HG03575 (cell line): Measurements from ENCODE around the gene FBXL4.

ENCODE experiments used
- ATAC-seq: cut with Tn5 transposase; IDR thresholded peaks from one replicate; pipeline ENCODE4 v1.9.1; 2021; ENCODE audit not compliant: unreplicated experiment, insufficient number of reproducible peaks, low FRiP score; ENCODE audit errors: extremely low read depth

FBXL4 gene

DNA sequence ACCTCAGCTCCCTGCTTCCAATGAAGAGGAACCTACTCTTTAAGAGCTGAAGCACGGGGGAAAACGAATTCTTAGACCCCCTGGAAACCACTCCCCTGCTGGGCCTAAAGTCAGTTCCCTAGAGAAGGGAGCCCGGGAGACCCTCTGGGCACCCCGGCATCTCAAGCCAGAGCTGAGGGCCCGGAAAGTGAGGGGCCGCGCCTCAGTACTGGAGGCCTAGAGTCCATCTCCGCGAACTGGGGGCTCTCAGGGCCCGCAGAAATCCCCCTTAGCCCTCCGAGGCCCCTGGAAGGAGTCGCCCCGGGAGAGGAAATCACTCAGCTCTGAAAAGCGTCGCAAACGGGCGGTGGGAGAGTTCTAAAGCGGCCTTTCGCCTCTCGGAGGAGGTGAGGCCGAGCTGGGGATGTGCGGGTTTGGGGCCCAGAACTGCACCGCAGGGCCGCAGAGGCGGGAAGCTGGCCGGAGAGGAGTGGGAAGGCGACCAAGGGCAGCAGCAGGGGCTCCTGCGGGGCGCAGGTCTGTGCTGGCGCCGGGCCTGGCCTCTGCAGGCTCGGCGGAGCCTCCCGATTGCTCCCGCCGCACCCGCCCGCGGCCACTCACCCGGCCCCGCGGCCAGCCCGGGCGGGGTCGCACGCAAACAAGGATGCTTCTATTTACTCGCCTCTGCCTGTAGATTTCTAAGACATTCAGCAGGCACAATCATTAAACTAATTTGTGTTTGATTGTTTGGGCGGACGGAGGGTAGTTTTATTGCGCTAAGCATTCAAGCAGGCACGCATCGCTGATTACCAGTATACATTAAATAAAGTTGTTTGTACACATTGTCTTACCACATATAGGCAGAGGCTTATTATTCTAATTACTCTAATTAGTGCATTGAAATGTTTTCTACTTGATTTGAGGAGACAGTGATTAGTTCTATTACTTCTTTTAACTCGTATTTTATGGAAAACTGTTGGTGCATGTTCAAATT lies 104.2 kb downstream of the FBXL4 start:
- no peak for ATAC-seq

DNA sequence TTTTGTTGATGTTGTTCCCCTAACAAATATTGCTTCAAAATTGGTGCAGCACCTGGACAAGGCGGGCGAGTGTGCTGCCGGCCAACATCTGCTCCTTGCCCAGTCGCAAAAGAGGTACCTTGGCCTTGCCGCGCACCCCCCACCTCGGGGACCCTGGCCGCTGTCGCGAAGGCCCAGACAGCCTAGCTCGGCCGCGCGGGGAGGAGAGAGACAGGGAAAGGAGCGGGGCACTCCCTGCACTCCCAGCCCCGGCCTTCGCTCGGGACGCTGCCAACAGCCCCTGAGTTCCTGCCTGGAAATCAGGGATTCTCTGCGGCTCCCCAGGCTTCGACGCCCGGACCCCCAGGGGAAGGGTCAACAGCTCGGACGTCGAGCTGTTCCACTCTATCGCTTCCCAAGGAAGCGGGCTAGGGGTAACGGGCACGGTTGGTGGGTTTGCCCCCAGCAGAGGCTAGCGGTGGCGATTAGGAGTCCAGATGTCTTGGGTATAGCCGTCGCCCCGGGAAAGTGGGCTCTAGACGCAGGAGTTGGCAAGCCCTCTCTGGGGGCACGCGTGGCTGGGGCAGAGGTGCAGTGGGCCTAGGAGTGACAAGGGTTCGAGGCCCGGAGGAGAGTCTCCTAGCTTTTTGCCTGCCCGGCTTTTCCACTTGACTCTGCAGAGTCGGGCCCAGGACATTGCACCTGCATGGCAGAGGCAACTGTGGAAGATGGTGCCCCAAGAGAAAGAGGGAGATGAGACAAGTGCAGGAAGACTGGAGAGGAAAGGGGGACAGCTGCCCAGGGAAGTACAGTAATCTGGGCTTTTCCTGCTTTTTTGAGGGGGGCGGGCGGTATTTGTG lies 105.2 kb downstream of the FBXL4 start:
- ATAC-seq = no peak

DNA sequence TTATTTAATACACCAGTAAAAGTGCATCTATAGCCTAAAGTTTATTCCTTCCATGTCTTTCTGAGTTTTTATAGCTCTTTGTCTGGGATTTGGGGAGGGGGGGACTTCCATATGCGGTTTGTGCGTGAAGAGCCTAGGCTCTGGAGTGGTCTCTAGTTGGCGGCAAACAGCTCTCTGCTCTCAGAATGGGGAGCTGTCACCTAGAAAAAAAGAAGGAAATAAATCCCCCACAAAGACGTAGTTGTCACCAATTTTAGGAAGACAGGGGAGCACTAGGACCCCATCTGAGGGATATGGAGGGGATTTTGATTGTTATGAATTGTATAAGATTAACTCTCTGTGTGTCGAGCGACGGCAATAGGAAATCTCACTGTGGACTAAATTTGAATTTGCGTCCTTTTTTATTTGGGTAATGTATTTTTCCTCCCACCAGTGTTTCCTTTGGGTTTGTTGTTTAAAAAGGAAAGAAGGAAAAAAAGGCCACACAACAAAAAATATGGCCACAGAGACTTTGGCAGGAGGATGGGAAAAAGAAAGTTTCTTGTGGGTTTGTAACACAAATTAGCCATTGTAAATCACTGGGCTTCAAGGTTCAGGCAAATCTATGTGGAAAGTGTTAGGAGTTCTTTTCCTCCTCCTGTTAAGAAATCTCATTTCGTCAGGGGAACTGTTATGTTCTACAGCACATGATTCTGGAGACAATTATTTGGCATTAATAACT lies 106.0 kb downstream of the FBXL4 start:
- no peak for ATAC-seq

DNA sequence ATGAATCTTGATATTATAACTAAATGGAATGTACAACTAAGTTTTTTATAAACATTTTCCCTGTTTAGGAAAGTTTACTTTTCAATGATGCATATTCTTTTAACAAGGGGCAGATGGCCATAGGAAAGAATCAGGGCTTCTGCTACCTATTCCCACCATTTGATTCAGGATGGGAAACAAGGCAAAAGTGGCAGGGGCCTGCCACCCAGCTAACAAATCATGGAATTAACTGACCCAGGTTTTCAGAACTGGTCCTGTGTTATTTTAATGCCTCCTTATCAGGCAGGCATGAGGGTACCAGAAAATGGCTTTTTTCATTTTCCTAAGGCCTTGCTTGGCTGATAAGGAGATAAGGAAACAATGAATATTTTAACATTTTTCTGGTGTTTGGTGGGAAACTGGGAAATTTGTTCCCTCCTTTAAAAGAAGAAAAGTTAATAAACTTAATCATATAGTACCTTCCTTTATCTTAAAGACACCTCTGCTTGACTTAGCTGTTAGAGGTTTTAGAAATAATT lies 106.7 kb downstream of the FBXL4 start:
- no peak for ATAC-seq

DNA sequence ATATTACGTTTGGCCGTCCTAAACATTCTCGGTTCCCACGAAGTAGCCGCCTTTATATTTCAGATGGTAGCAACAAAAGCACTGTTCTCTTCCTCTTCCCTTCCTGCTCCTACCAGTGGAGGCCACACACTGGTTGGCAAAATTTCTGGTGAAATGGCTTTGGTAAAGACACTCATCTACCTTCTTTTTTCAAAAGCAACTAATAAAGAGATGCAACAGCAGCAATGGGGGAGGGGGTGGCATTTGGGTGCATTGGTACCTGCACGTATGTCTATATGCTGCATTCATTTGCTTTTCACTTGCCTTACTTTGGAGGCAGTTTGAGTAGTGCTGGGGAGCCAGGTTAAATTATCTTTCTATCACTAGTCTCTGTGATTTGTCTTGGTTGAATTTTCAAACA lies 107.4 kb downstream of the FBXL4 start:
- no peak for ATAC-seq

DNA sequence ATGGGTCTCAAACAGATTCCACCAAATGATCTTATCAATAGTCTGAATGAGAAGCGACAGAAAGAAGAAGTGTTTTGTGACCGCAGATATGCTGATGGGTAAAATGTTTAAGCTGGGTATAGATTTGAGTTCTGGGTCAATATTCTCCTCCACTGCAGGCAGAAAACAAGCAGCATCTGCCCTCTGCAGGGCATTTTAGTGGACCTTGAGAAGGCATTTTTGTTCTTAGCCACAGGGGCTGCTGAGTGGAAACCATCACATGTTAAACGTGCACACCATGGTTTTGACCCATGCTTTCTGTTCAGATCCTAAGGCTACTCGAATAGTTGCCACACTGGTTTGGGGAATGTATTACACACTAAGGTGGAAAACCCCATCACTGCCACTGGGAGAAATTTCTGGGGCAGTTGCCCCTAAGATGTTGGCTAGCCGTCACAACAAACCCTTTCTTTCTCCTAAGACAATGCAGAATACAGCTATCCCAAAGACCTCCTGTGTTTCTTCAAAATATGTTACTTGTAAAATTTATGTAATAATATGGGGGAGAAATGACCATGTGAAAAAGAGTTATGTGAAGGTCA lies 107.9 kb downstream of the FBXL4 start:
- ATAC-seq = no peak

DNA sequence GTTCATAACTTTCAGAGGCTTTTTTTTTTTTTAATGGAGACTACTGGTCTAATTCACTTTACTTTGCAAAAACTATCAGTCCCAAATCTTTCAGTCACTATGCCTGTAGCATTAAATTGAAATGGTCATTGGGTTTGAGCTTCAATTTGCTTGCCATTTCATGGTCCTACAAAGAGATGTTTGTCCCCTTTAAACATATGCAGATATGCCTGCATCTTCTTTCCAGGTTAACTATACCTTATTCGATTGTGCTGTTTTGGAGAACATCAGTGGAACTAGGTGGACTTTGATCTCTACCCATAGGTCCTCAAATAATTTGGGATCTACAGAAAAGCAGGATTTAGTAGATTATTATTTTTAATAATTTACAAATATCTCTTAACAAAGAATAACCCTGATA lies 108.8 kb downstream of the FBXL4 start:
- ATAC-seq = no peak

DNA sequence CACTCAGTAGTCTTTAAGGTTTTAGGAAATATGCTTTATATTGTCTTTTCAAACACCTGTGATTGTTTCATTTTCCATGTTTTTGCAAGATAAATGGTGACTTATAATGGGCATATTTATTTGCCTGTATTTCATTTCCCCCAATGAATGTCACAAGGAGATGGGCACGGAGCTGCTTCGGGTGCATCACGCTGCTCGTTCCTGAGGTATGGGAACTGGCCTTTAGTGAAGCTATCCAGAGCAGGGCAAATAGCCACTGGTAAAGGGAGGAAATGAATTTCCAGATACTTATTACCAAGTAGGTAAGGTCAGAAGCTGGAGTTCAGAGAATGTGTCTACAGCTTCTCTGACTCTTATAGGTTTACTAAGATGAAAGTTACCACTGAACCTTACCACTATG lies 109.7 kb downstream of the FBXL4 start:
- ATAC-seq = no peak

DNA sequence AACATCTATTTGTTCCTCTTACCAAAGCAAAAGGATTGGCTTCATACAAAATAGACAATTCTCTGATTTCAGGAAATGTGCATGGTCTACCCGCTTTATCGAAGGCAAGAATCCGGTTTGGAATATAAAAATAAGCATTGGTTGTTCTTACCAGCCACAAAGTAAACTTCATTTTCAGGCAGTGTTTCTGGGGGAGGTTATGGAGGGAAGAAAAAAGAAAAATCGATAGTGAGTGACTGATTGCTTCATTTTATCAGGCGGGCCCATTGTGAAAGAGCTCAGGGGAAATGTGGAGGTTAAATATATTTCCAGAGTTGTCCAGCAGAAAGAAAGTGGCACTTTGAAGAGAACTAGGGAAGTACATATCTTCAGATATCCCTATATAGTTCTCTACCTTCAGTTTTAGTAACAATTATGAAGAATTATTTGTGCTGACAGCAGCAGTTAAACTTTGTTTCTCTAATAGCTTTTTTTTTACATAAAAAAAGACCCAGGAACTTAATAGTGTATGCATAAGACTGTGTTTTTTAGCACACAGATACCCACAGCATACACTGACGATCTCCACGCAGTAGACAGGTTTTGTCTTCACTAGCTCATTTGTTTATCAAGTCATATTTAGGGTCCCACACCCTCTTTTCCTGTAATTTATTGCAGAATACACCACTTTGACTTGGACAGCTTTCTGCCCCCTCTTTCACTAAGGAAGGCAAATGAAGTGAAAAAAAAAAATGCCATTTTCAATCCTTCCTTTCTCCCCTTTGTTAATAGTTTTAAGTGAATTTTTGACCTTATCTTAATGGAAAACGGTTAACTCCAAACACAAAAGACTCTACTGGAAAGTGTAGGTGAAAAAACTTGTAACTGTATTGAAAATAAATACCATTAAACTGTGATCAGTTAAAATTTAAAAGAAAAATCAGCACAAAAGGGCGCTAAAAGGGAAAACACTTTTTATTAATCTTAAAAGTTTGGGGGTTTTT lies 110.5 kb downstream of the FBXL4 start:
- ATAC-seq = no peak

DNA sequence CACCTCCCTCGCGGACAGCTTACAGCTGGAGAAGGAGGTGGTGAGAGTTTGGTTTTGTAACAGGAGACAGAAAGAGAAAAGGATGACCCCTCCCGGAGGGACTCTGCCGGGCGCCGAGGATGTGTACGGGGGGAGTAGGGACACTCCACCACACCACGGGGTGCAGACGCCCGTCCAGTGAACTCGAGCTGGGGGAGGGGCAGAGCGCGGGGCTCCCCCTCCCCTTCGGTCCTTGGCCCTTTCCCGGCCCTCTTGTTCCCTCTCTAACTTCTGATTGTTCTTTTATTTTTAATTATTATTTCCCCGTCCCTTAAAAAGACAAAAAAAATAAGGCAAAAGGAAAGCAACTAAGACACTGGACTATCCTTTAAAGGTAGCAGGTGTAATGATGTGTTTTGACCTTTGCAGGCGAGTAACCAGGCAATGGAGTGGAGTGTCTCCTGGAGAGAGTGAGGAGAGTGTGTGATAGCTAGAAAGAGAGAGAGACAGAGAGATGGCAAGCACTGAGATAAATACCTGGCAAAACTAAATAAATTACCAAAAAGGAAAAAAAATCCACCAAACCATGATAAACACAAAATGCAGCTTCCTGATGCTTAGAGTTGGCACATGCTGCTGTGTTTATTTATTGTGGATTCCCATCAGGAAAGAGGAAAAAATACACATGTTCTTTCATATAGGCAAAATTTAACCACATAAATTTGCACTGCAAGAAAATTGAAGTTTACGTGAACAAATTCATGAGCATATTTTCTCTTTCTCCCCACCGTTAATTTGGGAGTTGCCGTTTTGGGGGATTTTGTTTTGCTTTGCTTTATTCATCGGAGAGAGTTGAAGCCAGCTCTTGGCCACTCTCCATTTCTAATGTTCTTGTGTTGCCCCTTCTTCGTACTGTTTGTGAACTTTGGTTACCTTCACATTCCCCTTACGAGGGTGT lies 111.5 kb downstream of the FBXL4 start:
- no peak for ATAC-seq

DNA sequence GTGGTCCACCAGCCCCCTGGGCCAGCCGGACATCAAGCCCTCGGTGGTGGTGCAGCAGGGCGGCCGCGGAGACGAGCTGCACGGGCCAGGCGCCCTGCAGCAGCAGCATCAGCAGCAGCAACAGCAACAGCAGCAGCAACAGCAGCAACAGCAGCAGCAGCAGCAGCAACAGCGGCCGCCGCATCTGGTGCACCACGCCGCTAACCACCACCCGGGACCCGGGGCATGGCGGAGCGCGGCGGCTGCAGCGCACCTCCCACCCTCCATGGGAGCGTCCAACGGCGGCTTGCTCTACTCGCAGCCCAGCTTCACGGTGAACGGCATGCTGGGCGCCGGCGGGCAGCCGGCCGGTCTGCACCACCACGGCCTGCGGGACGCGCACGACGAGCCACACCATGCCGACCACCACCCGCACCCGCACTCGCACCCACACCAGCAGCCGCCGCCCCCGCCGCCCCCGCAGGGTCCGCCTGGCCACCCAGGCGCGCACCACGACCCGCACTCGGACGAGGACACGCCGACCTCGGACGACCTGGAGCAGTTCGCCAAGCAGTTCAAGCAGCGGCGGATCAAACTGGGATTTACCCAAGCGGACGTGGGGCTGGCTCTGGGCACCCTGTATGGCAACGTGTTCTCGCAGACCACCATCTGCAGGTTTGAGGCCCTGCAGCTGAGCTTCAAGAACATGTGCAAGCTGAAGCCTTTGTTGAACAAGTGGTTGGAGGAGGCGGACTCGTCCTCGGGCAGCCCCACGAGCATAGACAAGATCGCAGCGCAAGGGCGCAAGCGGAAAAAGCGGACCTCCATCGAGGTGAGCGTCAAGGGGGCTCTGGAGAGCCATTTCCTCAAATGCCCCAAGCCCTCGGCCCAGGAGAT lies 112.4 kb downstream of the FBXL4 start:
- no peak for ATAC-seq

DNA sequence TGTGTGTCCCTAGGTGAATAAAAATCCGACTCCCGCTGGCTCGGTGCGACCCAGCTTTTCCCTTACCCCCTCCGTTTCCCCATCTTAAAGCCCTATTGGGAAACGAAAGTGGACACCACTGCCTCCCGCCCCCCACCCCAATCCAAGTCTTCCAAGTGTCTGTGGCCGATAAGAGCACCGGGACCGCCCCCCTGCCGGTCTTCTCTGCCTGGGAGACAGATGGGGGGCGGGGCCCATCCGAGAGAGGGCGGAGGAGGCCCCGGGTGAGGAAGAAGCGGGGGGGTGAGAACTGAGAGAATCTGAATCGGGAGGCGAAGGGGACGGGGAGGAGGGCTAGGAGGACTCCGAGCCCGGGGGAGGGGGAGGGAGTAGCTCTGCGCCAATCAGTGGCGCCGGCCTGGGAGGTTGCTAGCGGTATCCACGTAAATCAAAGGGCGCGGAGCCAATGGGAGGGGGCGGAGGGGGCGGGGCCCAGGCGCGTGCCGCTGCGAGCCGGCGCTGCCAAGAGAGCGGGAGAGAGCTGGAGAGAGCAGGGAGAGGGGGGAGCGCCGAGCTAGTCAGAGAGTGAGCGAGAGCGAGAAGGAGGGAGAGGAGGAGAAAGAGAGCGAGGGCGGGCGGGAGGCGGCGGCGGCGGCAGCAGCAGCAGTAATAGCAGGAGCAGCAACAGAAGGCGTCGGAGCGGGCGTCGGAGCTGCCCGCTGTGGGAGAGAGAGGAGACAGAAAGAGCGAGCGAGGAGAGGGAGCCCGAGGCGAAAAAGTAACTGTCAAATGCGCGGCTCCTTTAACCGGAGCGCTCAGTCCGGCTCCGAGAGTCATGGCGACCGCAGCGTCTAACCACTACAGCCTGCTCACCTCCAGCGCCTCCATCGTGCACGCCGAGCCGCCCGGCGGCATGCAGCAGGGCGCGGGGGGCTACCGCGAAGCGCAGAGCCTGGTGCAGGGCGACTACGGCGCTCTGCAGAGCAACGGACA lies 113.4 kb downstream of the FBXL4 start, which contains the start of gene POU3F2:
Gene POU3F2 (plus strand): TSS at position 515 of the 972 bp plus-strand sequence. CDS start 300 bp downstream, at position 815.
- peak; percentile 37 for ATAC-seq

DNA sequence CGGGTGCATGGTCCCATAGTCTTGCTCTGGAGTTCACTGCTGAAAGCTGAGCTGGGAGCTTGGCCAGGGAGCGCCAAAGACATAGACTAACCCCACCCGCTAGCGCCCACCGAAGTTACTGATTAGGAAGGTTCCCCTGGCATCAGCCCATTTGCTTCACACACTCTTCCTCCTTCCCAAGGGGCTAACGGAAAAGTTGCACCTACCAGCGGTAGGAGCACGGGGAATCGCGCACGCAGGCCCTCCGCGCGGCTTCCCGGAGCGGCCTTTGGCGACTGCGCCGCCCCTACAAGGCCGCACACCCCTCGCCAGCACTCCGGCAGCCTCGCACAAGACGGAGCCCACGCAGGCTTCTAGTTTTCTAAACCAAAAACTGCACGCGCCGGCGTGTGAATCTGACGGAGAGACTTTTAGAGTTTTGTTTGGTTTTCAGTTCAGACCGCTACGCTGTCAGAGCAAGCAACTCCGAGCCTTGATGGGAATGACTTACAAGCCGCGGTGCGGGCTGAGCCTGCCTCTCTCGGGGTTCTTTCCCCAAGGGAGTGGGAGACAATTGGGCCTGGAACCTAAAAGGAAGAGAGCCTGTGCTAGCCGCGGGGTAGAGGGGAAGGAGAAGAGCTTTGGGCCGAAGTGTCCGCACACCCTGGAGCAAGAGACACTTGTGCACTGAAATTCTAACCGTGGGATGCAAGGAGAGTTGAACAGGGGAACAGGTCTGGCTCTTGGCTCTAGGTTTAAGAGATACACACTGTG lies 114.3 kb downstream of the FBXL4 start:
- ATAC-seq = no peak

DNA sequence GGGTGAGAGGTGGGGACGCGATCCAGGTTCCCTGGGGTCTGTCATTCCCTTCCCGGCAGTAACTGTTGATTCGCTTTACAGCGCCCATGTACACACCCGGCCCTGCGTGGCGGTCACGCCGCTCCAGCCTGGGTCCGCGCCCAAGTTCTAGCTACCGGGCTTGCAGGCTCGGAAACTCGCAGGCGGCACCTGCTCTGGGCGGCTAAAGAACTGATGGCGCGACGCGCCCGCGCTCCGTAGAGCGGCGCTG lies 114.8 kb downstream of the FBXL4 start:
- ATAC-seq = no peak
